Fibroblast of lung (primary cell): ENCODE data around the gene USP16. TPM values are rescaled to one million over a fixed set of nuclear protein-coding genes. Genes with fewer than 3 reads are reported as not detected.

Experiments used
- DNase-seq, 2 donors: peaks; one replicate each; pipeline versions ENCODE4 v3.0.0 to v3.0.0-alpha.2; 2010; ENCODE audit warnings: low read depth in 2 of 2
- H2AFZ ChIP-seq: 2 replicates; pipeline ENCODE4 v1.5.1; 2012; ENCODE audit warnings: low read length, control low read depth, inconsistent platforms
- H3K27ac ChIP-seq: 2 replicates; pipeline ENCODE4 v1.5.1; 2011; ENCODE audit warnings: low read length, control low read depth; ENCODE audit not compliant: insufficient read depth
- H3K27me3 ChIP-seq: 2 replicates; pipeline ENCODE4 v1.5.1; 2011; ENCODE audit warnings: mild to moderate bottlenecking, low read length; ENCODE audit not compliant: control insufficient read depth, insufficient read depth
- H3K36me3 ChIP-seq: 2 replicates; pipeline ENCODE4 v1.5.1; 2011; ENCODE audit warnings: low read length; ENCODE audit not compliant: control insufficient read depth, insufficient read depth
- H3K4me1 ChIP-seq: 2 replicates; pipeline ENCODE4 v1.5.1; 2011; ENCODE audit warnings: low read length; ENCODE audit not compliant: control insufficient read depth, insufficient read depth; ENCODE audit errors: extremely low read depth
- H3K4me2 ChIP-seq: 2 replicates; pipeline ENCODE4 v1.5.1; 2011; ENCODE audit warnings: low read length, control low read depth; ENCODE audit not compliant: insufficient read depth; ENCODE audit errors: extremely low read depth
- H3K4me3 ChIP-seq, 4 experiments: fragments of 200-600 bp in 1 of 4; sonication (generic) in 1 of 4; replicated peaks in 1 of 4; 2 replicates each; pipeline ENCODE4 v1.5.1; 2011 to 2016; ENCODE audit warnings: low read length in 4 of 4, low read depth in 3 of 4, mild to moderate bottlenecking in 3 of 4, control low read depth in 2 of 4, inconsistent platforms in 1 of 4, mixed read lengths in 1 of 4; ENCODE audit not compliant: insufficient read depth in 1 of 4; ENCODE audit errors: control extremely low read depth in 1 of 4
- H3K79me2 ChIP-seq: 2 replicates; pipeline ENCODE4 v1.5.1; 2012; ENCODE audit warnings: mild to moderate bottlenecking, low read length, inconsistent platforms; ENCODE audit not compliant: control insufficient read depth, insufficient read depth
- H3K9ac ChIP-seq: 2 replicates; pipeline ENCODE4 v1.5.1; 2011; ENCODE audit warnings: mild to moderate bottlenecking, low read length, control low read depth; ENCODE audit not compliant: insufficient read depth
- H3K9me3 ChIP-seq: 2 replicates; pipeline ENCODE4 v1.5.1; 2012; ENCODE audit warnings: low read depth, low read length; ENCODE audit not compliant: control insufficient read depth, insufficient read depth
- H4K20me1 ChIP-seq: 2 replicates; pipeline ENCODE4 v1.5.1; 2011; ENCODE audit warnings: low read length; ENCODE audit not compliant: control insufficient read depth, insufficient read depth; ENCODE audit errors: extremely low read depth
- CTCF ChIP-seq, 2 donors: IDR thresholded peaks in 1 of 2; conservative IDR thresholded peaks in 1 of 2; 1 replicate in 1 of 2; 2 replicates in 1 of 2; pipeline ENCODE4 v1.5.1; 2011 to 2012; ENCODE audit warnings: low read length in 2 of 2, control low read depth in 1 of 2, inconsistent platforms in 1 of 2, low read depth in 1 of 2, mild to moderate bottlenecking in 1 of 2
- EZH2 ChIP-seq: IDR thresholded peaks from 2 replicates; pipeline ENCODE4 v1.5.1; 2012; ENCODE audit warnings: low read length, control low read depth, mild to moderate bottlenecking; ENCODE audit errors: missing control alignments
- polyA plus RNA-seq, 2 donors: library from polyadenylated mRNA; depleted of rRNA in 1 of 2; stranded (reverse) in 1 of 2; unstranded in 1 of 2; fragments of >200 nt; gene quantifications; 2 replicates each; pipeline ENCODE4 v1.2.1, GENCODE V29; 2011 to 2012; ENCODE audit warnings: missing spikeins in 1 of 2
- total RNA-seq: library from RNA; depleted of rRNA; stranded (reverse); fragments of >200 nt; gene quantifications from 2 replicates; pipeline ENCODE4 v1.2.1, GENCODE V29; 2014

The USP16 gene
- total and polyA plus RNA-seq, 2 donors (not counting 1 experiment from before 2014, with no cell fraction given): 32.2 to 34.4 TPM

- Histone ChIP-seq H3K9me3 (no peaks in the 10 kb centered on the region), H3K79me2 (peaks cover 39% of the 10 kb centered on the region), H3K9ac (peak overlapping the region; percentile 89), H3K4me1 (no peaks in the 10 kb centered on the region), H4K20me1 (no peaks in the 10 kb centered on the region), H3K27ac (peak overlapping the region; percentile 87), H3K36me3 (no peaks in the 10 kb centered on the region), H3K27me3 (no peaks in the 10 kb centered on the region), H3K4me3 (peak overlapping the region; percentile 63 to 99 (median 81)), H3K4me2 (peak overlapping the region; percentile 98), H2AFZ (peak overlapping the region; percentile 94)
- no peak for DNase-seq
- TF ChIP-seq EZH2: no peak
- no peak for TF ChIP-seq CTCF (conservative IDR thresholded peaks at IDR 0.05 in 1 of 2, IDR thresholded peaks at IDR 0.05 in 1 of 2; ENCODE audit: low read depth in 1 of 2, low read length in 2 of 2)
Observed at GRCh38 chr21:28991861-28992525, 32.5 kb upstream of the USP16 start.

DNA sequence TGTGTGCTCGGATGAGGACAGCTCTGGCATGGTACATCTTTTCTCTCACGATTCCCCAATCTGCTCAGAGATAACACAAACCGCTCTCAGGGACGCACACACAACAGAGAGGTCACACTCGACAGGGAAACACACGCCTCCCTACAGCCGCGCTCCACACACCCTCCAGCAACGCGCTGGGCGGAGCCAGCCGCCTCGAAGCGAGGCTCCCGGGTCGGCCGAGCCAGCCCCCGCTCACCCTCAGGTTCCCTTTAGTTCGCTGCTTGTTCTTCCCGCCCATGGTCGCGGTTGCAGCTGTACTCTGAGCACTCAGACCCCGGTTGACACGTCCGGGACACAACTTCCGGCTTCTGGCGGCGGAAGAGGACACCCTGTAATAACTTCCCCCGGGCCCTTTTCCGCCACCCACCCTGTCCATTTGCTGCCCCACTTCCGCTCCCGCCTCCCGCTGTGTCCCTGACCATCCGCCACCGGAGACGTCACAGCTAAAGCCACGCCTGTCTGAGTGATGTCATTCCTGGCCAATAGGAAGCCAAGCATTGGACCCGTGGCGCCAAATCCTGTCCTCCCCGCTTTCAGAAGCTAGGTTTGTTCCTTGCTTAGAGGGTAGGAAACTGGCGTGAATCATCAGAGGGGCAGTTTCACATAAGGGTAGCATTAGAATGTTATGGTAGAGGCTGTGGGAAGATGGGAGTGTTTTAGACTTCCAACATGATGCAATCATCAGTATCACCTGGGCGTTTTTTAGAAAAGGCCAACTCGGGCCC lies 31.8 kb upstream of the USP16 start, which contains the start of gene LTN1:
Gene LTN1 (minus strand): TSS at position 352 of the 767 bp plus-strand sequence. CDS start 72 bp downstream, at position 280.
- no peaks in the 10 kb centered on the region for H3K36me3 ChIP-seq
- peak within 1 kb of the TSS; percentile 94 for H2AFZ ChIP-seq
- peak within 1 kb of the TSS; percentile 98 for H3K4me2 ChIP-seq
- H3K27ac ChIP-seq: peak within 1 kb of the TSS; percentile 87
- H3K27me3 ChIP-seq: no peaks in the 10 kb centered on the region
- peaks cover 36% of the 10 kb centered on the region for H3K79me2 ChIP-seq
- H4K20me1 ChIP-seq: no peaks in the 10 kb centered on the region
- H3K9ac ChIP-seq: peak within 1 kb of the TSS; percentile 89
- H3K4me3 ChIP-seq: peak within 1 kb of the TSS; percentile 63 to 99 (median 81)
- H3K4me1 ChIP-seq: no peaks in the 10 kb centered on the region
- H3K9me3 ChIP-seq: no peaks in the 10 kb centered on the region
- TF ChIP-seq EZH2 (no peak), CTCF (conservative IDR thresholded peaks at IDR 0.05 in 1 of 2, IDR thresholded peaks at IDR 0.05 in 1 of 2; ENCODE audit: low read depth in 1 of 2, low read length in 2 of 2) (no peak)
- peak; percentile 99 to 100 for DNase-seq

GRCh38 chr21:28993293-28993629 lies 31.2 kb upstream of the USP16 start:
- Histone ChIP-seq H3K4me2 (peak overlapping the region; percentile 68), H3K4me1 (no peaks in the 10 kb centered on the region), H3K4me3 (peak overlapping the region; percentile 14 to 96 (median 44)), H3K9ac (no peak overlapping the region), H4K20me1 (no peaks in the 10 kb centered on the region), H2AFZ (peak overlapping the region; percentile 75), H3K79me2 (peaks cover 34% of the 10 kb centered on the region), H3K36me3 (no peaks in the 10 kb centered on the region), H3K27ac (peak overlapping the region; percentile 87), H3K27me3 (no peaks in the 10 kb centered on the region), H3K9me3 (no peaks in the 10 kb centered on the region)
- TF ChIP-seq CTCF (conservative IDR thresholded peaks at IDR 0.05 in 1 of 2, IDR thresholded peaks at IDR 0.05 in 1 of 2; ENCODE audit: low read depth in 1 of 2, low read length in 2 of 2) (no peak), EZH2 (no peak)
- DNase-seq: no peak
